ENCODE data around the gene NTSR2.

DNA sequence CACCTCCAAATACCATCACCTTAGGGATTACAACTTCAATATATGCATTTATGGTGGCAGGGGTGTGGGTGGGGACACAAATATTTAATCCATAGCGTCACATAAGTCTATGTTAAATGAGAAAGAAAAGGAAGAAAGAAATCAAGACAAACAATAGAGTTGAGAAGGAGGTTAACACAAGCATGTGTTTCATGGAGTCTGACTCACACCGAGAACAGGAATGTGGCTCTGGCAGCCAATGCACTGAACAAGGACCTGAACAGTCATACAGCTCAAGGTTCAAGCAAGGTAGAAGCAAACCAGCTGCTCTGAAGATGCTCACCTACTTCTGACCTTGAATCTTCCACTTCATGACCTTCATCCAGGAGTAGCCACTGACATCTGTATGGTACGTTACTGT lies 40.2 kb upstream of the NTSR2 start:
- no peak for TF ChIP-seq EZH2 (IDR thresholded peaks at IDR 0.05; ENCODE audit: borderline replicate concordance, low read length)
- TF ChIP-seq, protein P1, sequence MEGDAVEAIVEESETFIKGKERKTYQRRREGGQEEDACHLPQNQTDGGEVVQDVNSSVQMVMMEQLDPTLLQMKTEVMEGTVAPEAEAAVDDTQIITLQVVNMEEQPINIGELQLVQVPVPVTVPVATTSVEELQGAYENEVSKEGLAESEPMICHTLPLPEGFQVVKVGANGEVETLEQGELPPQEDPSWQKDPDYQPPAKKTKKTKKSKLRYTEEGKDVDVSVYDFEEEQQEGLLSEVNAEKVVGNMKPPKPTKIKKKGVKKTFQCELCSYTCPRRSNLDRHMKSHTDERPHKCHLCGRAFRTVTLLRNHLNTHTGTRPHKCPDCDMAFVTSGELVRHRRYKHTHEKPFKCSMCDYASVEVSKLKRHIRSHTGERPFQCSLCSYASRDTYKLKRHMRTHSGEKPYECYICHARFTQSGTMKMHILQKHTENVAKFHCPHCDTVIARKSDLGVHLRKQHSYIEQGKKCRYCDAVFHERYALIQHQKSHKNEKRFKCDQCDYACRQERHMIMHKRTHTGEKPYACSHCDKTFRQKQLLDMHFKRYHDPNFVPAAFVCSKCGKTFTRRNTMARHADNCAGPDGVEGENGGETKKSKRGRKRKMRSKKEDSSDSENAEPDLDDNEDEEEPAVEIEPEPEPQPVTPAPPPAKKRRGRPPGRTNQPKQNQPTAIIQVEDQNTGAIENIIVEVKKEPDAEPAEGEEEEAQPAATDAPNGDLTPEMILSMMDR (IDR thresholded peaks at IDR 0.05; ENCODE audit: low read length) = no peak

Measured in OCI-LY1 (cell line).